Measurements from ENCODE around the gene MRPS5.
"Not testable (repeated sequence)": the region's sequence is repeated elsewhere in the genome, so short reads cannot be mapped to it uniquely, and the experiment has no call there.

MRPS5 gene

DNA sequence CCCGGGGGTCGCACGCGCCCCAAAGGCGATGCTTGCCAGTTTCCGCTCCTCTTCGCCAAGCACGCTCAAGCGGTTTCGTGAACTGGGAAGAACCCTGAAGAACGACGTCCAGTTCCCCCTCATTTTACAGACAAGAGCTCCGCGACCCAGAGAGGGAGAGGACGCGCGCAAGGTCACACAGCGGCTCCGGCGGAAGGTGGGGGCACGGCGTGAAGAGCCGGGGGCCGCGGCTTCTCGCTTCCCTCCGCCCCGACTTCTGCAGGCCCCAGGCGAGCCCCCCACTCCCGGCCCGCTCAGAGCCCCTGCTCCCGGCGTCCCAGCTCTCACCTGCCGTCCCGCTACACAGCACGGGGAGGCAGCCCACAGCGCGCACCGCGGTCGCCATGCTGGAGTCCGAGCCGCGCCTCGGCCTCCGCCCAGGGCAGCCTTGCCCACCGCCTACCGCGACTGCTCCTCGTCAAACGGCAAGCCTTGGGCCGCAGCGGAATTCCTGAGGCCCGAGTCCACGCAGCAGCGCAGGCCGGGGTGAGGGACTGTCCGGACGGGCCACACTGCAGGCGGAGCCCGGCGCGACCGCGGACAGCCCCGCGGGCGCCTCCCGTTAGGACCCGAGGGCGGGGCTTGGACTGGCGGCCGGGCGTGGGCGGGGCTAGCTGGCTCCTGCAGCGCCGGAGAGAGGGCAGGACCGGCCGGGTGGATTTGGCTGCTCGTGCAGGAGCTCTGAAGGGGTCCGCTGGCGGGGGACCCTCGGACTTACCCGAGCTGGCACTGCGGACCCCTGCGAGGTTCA, at the start of gene MRPS5:
Gene MRPS5 (minus strand): TSS at position 402 of the 790 bp plus-strand sequence. CDS start 17 bp downstream, at position 385.
- no peak for DNase-seq (ENCODE audit: low read depth)

DNA sequence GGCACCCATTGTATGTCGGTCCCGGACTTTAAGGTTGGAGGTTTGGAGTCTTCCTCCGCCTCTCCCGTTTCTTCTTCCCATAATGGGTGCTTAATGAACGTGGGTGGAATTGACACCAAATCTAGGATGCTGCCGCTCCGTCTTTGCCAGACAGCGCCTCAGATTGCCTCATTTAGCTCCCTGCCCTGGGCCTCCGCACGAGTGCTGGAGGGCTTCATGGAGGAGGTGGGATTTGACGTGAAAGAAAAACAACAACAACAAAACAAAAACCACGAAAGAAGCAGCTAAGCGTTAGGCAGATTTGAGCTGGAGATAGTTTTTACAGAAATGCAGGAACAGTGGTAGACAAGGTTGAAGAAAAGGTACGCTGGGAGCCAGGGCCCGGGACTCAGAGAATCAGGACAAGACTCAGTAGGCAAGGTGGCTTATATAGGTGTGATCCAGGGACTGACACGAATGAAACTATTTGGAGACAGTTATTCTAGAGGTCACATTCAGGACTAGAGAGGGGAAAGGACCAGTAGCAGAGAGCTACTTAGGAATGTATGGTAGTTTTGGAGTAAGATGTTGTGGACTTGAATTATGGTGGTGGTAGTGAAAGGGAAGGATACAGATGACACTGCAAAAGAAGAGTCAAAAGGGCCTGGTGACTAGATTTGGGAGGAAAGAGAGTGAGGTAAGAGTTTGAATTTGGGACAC, 44.6 kb upstream of the MRPS5 start:
- DNase-seq (ENCODE audit: low read depth), result no peak

DNA sequence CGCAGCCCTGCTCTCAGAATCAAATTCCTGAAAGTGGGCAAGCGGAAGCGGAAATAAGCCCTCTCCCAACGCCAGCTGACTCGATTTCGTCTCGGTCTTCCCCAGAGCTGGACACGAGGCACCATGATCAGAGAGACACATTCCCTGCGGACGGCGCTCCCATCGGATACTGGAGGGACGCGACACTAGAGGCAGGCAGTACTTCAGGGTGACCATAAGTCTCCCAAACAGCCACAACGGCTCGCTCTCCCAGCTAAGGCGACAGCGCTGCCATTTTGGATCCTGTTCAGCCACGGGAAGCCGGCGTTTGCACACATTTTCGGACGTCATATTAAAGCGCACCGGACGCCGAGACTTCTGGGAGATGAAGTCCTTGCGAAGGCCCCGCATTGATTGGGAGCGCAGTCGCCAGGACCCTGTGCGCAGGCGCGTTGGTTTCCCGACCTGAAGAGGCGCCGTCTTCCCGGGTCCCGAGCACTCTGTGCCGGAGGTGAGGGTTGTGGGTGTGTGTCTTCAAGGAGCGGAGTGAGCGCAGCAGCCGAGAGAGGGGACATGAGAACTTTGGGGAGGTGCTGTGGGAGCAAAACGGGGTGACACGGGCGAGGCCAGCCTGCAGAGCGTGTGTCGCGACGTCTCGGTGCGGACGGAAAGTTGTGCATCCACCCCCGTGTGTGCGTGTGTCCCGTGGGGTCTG, 43.9 kb upstream of the MRPS5 start, which contains the start of gene ZNF2:
Gene ZNF2 (plus strand): TSS at position 439 of the 694 bp plus-strand sequence. CDS start 10,418 bp downstream, outside the sequence.
- DNase-seq (ENCODE audit: low read depth), result peak; percentile 88

DNA sequence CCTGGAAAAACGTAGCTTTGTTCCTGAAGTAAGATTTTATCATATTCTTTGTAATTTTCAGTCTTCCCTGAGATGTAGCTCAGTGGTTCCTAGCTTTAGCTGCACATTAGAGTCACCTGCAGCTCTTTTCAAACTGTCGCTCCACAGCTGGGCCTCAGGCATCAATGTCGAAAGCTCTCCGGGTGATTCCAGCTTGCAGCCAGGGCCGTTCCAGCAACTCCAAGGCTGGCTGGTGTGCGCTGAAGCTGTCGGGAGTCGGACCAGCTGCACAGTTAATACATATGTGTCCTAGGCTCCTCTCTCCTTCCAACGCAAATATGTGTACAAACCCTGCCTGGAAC, 43.4 kb upstream of the MRPS5 start:
- DNase-seq (ENCODE audit: low read depth), result no peak

DNA sequence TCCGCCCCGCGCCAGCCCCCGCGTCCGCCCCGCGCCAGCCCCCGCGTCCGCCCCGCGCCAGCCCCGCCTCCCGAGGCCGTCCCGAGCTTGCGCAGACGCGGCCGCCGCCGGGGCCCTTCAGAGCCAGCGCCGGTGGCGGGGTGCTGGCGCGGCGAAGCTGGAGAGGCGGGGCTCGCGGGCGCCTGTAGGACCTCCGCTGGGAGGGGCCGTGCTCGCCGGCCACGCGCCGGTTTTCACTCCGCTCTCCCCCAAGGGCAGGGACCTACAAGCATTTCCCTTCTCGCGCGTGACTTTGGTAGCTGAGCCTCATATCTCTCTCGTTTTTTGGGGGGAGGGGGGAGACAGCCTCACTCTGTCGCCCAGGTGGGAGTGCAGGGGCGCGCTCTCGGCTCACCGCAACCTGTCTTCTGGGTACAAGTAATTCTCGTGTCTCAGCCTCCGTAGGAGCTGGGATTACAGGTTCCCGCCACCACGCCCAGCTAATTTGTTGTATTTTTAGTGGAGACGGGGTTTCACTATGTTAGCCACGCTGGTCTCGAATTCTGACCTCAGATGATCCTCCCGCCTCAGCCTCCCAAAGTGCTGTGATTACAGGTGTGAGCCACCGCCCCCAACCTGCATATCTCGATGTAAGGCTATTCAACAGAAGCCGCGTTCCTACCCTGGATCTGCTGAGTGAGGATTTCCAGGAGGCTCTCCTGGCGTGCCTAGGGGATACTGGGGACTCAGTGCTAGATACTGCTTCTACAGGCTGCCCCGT, 38.3 kb upstream of the MRPS5 start, which contains the start of gene ZNF514:
Gene ZNF514 (minus strand): TSS at position 159 of the 760 bp plus-strand sequence. CDS start 6,595 bp downstream, outside the sequence.
- no peak for DNase-seq (ENCODE audit: low read depth)

DNA sequence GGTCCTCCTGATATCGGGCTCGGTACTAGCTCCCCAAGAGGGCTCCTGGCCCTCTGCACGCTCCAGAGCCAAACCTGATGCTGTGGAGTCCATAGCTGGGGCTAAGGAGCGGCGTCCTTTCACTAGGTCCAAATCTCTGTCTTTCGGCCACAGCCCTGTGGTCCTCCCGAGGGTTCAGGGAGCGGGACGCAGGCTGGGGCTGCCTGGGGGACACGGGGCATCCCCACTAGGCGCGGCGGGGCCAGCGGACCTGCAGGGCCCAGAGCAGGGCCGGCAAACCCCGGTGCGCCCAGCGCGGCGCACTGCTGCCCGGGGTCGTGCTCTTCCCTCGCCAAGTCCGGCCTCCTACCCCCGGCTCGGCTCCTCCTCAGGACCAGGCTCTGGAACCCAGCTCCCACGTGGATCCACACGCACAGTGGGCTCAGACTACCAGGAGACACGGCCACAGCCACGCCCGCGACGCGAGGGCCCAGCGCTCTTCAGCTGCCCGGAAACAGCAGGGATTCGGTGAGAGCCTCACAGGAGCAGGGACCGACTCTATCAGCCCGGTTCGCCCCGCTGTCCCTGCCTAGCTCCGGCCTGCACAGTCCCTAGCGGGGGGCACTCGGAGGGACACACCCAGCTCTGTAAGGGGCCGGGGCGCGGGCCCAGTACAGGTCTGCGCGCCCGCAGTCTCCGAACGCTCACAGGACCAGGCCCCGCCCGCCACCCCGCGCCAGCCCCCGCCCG, 37.4 kb upstream of the MRPS5 start:
- DNase-seq (ENCODE audit: low read depth), result no peak

DNA sequence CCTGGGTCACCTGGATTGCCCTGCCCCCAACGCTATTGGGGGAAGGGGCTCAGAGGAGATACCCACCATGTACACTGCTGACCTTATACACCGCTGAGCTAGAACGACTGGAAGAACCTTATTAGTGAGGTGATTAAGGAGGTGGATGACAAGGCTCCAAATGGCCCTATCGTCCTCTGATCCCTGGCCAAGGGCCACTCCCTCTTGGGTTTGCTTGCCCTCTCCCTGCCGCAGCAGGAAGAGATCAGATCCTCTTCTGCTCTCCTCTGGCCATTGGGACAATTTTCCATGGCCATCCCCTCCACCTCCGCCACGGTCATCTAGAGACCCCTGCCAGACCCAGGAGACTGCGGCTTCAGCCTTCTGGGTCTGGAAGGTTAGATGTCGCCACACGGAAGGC, 36.8 kb upstream of the MRPS5 start:
- no peak for DNase-seq (ENCODE audit: low read depth)

DNA sequence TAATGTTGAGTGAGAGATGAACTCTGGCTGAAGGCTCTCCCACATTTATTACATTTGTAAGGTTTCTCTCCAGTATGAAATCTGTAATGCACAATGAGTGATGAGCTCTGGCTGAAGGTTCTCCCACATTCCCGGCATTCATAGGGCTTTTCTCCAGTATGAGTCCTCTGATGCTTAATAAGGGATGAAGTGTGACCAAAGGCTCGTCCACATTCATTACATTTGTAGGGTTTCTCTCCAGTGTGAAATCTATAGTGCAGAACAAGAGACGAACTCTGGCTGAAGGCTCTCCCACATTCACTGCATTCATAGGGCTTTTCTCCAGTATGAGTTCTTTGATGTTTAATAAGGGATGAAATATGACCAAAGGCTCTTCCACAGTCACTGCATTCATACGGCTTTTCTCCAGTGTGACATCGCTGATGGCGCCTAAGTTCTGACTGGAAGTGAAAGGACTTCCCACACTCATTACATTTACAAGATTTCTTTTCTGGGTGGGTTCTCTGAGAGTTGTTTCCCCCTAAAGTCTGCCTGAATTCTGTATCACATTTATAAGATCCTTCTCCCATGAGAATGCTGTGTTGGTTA, 27.9 kb upstream of the MRPS5 start:
- DNase-seq (ENCODE audit: low read depth), result no peak

DNA sequence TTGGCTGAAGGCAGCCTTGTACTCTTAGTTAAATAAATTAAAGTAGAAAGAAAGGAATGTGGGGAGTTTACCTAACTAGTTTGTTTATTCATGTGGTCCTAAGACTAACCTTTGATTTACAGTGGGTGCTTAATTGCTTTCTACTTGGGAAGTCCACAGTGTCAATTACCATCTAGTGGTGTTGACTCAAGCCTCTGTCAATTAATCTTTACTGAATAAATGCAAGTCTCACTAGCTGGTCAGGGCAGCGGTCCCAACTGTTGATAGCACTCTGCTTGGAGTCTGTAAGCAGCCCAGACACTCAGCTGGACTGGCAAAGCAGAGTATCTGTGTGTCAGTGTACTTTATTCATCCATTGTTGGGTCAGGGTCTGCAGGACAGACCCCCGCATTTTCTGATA, 22.2 kb upstream of the MRPS5 start:
- no peak for DNase-seq (ENCODE audit: low read depth)

DNA sequence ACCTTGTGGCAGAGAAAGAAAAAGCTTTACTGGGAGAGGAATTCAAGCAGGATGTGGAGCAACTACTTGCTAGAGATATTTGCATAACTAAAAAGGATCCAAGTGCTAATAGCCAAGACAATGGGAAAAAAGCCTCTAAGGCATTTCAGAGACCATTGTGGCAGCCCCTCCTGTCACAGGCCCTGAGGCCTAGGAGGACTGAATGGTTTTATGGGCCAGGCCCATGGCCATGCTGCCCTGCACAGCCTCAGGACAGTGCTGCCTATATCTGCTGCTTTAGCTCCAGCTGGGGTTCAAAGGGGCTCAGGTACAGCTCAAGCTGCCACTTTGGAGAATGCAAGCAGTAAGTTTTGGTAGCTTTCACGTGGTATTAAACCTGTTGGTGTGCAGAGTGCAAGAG, 17.1 kb upstream of the MRPS5 start:
- no peak for DNase-seq (ENCODE audit: low read depth)

DNA sequence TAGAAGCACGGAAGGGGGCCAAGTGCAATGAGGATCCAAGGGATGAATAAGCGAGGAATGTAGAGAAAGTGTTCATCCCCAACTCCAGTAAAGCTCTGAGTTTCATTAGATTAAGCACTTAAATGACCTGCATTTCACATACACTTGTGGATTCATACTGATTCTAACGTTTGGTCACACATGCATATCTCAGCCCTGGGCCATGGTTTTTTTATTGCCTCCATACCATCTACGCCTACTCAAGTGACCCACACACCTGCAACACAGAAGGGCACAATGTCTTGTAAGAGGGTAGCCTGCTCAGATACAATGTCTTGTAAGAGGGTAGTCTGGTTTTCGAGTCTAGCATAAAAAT, 566 bp upstream of the MRPS5 start:
- no peak for DNase-seq (ENCODE audit: low read depth)

DNA sequence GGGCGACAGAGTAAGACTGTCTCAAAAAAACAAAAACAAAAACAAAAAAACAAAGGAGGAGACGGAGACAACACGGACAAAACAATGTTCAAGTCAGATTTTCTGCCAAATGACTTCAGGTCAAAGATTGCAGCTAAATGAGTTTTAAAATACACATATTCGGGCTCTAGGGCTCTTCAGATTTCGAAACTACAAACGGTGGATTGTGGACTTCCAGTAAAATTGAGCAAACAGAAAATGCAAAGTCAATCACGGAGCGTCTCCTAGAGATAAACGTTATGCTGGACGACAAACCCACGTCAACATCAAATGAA, 558 bp downstream of the MRPS5 start:
- DNase-seq (ENCODE audit: low read depth), result no peak

DNA sequence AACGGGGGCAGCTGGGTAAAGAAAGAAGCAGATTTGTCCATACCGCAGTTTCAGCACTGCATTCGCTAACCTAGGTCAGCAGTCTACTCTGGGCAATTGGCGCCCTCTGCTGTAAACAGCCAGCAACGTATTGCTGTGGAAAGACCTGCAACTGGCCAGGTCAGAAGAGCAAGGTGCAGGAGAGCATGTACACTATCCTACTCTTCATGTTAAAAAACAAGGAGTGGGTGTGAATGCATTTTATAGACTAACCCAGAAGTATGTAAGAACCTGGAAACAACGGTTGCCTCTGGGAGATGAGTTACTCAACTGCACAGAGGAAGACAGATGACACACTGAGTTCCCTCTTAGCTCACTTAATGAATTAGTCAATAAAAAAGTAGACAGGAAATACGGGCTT, 6.2 kb downstream of the MRPS5 start:
- no peak for DNase-seq (ENCODE audit: low read depth)

DNA sequence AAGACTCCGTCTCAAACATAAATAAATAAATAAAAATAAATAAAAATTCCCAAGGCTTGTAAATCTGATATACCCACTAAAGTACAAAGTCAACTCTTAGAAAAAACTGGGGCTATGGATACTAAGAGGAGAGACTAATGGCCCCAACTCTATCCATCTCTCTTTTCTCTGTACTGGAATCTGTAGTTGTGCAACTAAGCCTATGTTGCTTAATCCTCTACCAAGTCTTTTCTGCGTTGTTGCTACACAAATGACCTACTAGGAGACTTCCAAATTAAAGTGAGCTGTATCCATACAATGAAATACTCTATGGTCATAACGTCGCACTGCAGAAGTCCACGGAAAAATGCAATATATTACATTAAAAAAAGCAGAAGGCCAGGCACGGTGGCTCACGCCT, 8.1 kb downstream of the MRPS5 start:
- no peak for DNase-seq (ENCODE audit: low read depth)

DNA sequence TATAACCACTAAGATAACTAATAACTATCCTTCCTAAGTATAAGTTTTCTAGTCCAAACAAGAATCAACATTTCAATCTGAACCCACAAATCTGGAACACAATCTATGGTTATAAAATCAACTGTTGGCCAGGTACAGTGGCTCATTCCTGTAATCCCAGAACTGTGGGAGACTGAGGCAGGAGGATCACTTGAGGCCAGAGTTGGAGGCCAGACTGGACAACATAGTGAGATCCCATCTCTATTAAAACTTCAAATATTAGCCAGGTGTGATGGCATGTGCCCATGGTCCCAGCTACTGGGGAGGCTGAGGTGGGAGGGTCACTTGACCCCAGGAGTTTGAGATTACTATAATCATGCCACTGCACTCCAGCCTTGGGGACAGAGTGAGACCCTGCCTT, 11.2 kb downstream of the MRPS5 start:
- no peak for DNase-seq (ENCODE audit: low read depth)

DNA sequence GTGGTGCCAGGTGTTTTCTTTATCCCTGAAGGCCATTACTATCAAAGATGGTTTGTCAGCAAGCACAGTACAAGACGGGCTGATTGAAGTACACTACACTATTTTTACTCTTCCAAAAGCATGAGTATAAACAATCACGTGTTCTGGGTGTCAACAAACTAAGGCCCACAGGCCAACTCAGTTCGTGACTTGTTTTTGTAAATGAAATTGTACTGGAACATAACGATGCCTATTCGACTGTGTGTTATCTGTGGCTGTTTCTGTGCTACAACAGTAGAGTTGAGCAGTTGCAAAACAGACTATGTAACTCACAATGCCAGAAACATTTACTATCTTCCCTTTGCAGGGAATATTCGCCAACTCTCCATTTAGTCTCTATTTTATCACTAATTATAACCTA, 12.3 kb downstream of the MRPS5 start:
- DNase-seq (ENCODE audit: low read depth), result no peak

DNA sequence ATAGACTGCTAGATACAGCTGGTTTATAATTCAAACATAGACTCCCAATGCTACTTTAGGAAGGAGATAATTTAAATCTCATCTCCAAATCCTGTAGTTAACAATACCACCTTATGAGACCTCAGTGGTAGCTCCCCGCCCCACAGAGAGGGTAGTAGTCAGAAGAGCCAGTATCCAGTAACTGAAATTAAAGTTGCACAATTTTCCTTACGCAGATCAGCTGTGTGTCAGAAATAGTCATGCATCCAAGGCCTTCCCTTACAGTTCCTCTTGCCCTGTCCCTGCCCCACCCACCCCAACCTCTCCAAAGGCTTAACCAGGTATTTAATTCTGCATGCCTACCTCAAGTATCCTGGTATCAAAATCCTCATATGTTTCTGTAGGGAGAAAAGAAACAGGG, 15.5 kb downstream of the MRPS5 start:
- no peak for DNase-seq (ENCODE audit: low read depth)

DNA sequence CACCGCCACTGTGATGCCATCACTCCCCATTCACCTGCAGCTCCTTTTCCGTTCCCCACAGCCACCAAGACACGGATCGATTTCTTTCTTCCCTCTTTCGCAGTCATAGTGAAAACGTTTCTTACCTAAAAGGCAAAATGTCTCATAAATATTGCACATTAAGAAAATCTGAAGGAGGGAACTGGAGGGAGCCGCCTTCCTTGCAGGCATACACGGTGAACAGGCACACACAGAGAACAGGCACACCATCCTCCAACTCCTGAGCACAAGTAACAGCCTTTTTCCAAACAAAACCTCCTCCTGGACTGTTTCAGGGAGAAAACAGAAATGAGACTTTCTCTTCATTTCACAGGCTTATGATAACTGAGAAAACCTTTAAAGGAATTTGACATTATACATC, 17.0 kb downstream of the MRPS5 start:
- no peak for DNase-seq (ENCODE audit: low read depth)

DNA sequence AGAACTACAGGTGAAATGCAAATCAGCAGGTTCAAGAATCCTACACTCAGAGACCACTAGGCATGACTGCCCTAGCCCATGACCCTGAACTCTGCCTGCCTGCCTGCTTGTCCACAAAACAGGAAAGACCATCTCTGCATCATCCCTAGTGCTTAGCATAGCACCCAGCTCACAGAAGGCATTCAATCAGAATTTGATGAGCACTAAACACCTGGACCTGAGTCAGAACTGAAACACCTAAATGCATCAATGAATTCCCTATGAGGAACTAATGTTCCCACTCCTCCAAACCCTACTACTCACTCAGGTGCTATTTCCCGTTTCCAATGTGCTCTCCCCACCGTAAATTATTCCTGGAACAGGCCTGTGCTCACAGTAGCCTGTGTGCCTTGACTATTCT, 21.7 kb downstream of the MRPS5 start:
- DNase-seq (ENCODE audit: low read depth), result no peak

DNA sequence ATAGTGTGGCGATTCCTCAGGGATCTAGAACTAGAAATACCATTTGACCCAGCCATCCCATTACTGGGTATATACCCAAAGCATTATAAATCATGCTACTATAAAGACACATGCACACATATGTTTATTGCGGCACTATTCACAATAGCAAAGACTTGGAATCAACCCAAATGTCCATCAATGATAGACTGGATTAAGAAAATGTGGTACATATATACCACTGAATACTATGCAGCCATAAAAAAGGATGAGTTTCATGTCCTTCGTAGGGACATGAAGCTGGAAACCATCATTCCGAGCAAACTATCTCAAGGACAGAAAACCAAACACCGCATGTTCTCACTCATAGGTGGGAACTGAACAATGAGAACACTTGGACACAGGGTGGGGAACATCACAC, 23.3 kb downstream of the MRPS5 start:
- not testable (repeated sequence) for DNase-seq (ENCODE audit: low read depth)

DNA sequence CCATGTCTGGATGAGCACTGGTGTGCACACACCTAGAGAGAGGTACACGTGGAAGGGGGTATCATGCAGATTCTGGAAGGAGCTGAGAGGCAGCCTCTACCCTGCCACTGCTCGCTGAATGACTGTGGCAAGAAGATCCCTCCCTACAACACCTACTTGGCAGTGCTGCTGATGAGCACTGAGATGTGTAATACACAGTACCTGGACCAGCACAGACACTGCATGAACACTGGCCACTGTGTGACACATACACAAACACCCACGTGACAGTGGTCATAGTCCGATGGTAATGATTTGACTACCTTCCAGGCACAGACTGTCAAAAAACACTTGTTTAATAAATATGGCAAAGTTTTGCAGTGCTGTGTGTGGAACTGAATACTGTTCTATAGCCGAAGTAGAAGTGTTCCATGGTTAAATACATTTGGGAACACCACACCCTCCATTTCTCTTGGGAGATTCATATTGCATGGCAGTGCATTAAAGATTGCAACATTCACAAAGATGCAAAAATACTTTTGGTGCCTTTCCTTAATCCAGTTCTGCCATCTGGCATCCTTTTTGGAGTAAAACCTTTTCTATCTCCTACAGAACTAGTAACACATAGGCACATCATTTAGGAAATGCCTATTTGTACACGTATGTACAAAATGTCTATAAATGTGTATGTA, 29.6 kb downstream of the MRPS5 start:
- no peak for DNase-seq (ENCODE audit: low read depth)

All from HS-5 (cell line).